Mammary epithelial cell (primary cell): ENCODE data around the gene CALHM4.

Source experiments
- EZH2 ChIP-seq: IDR thresholded peaks from 2 replicates; pipeline ENCODE4 v1.6.1; 2012; ENCODE audit warnings: low read length, inconsistent platforms, borderline replicate concordance
- TF ChIP-seq, protein P1 (sequence below), 2 donors: IDR thresholded peaks in 1 of 2; conservative IDR thresholded peaks in 1 of 2; 2 replicates each; pipeline ENCODE4 v1.5.1; 2011 to 2012; ENCODE audit warnings: inconsistent platforms in 2 of 2, low read length in 2 of 2, mild to moderate bottlenecking in 2 of 2, control low read depth in 1 of 2, low read depth in 1 of 2; ENCODE audit not compliant: insufficient read depth in 1 of 2; ENCODE audit errors: extremely low read depth in 1 of 2

DNA sequence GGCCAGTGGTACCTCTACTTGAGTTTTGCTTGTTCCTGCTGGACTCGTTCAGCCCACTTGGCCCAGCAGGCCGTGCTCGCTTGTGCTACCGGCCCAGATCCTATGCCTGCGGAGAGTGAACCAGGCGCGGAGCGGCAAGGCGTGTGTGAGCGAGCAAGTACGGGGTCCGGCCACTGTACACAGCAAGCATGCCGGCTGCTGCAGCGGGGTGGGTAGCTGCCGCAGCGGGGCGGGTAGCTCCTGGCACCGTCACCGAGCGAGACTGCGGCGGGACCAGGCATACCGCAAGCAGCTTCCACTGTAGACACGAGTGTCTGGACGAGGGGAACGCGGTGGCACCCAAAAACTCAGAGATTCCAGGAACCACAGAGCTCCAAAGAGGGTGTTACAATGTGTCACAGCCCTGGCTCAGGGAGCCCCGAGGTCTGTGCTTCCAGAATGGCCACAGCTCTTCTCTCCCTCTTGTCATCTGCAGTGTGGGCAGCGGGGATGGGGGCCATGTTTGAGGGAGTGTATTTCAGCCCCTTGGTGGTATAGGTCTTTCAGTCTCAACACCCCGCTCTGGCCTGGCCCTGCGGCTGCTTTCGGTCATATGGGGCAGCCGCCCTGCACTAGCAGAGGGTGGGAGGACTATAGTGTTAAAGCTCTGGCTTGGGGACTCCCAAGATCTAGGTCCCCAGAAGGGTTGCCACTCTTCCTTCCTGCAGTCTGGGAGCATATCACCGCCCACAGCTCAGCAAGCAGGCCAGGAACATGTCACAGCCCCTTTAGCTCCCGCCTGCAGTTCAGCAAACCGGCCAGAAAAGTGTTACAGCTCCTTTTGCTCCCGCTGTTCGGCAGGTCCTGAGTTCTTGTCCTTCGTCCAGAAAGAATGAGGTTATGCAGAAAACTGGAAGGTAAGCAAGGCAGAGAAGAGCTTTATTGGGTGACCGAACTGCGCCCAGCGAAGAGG lies 11.6 kb downstream of the CALHM4 start:
- TF ChIP-seq, protein P1, sequence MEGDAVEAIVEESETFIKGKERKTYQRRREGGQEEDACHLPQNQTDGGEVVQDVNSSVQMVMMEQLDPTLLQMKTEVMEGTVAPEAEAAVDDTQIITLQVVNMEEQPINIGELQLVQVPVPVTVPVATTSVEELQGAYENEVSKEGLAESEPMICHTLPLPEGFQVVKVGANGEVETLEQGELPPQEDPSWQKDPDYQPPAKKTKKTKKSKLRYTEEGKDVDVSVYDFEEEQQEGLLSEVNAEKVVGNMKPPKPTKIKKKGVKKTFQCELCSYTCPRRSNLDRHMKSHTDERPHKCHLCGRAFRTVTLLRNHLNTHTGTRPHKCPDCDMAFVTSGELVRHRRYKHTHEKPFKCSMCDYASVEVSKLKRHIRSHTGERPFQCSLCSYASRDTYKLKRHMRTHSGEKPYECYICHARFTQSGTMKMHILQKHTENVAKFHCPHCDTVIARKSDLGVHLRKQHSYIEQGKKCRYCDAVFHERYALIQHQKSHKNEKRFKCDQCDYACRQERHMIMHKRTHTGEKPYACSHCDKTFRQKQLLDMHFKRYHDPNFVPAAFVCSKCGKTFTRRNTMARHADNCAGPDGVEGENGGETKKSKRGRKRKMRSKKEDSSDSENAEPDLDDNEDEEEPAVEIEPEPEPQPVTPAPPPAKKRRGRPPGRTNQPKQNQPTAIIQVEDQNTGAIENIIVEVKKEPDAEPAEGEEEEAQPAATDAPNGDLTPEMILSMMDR (conservative IDR thresholded peaks at IDR 0.05 in 1 of 2, IDR thresholded peaks at IDR 0.05 in 1 of 2; ENCODE audit: extremely low read depth in 1 of 2, insufficient read depth in 1 of 2, low read depth in 1 of 2, low read length in 2 of 2) = no peak
- no peak for TF ChIP-seq EZH2
